Measurements from ENCODE around the gene RCN2. TPM values are rescaled to one million over a fixed set of nuclear protein-coding genes. Genes with fewer than 3 reads are reported as not detected.

RCN2 gene
- total RNA-seq, 1 experiment from 2014 or later: 46.1 TPM

- BruUV-seq (replicated peaks): no TSS peak
- Histone ChIP-seq H3K9me2 (ENCODE audit: insufficient read depth) (no peaks in the 10 kb centered on the region), H3K4me1 (replicated peaks; ENCODE audit: insufficient read depth) (no peaks in the 10 kb centered on the region), H3K79me2 (ENCODE audit: low read depth) (no peaks in the 10 kb centered on the region), H3K27ac (no peak overlapping the region), H3K27me3 (ENCODE audit: insufficient read depth, low read depth) (no peaks in the 10 kb centered on the region), H3K4me2 (no peak overlapping the region), H3K4me3 (no peak overlapping the region), H3K36me3 (ENCODE audit: low read depth) (no peaks in the 10 kb centered on the region), H3K9me3 (ENCODE audit: insufficient read depth, low read depth) (no peaks in the 10 kb centered on the region), H2AFZ (no peak overlapping the region), H3F3A (ENCODE audit: insufficient read depth, low read depth) (no peaks in the 10 kb centered on the region), H4K20me1 (ENCODE audit: insufficient read depth) (no peaks in the 10 kb centered on the region)
- POLR2A ChIA-PET (ENCODE audit: unreplicated experiment): no interaction called here
- CTCF ChIA-PET: no interaction called here
- DNase-seq: peak in 1 of 2 experiments; percentile 47
- intact Hi-C loops (cut with micrococcal nuclease; ENCODE audit: unreplicated experiment): no loop called here
- TF ChIP-seq EZH2 (IDR thresholded peaks at IDR 0.05; ENCODE audit: low read depth) (no peak), CTCF (conservative IDR thresholded peaks at IDR 0.05) (no peak)
These were observed 62.5 kb downstream of the RCN2 start for GRCh38 chr15:76994001-76994400.

DNA sequence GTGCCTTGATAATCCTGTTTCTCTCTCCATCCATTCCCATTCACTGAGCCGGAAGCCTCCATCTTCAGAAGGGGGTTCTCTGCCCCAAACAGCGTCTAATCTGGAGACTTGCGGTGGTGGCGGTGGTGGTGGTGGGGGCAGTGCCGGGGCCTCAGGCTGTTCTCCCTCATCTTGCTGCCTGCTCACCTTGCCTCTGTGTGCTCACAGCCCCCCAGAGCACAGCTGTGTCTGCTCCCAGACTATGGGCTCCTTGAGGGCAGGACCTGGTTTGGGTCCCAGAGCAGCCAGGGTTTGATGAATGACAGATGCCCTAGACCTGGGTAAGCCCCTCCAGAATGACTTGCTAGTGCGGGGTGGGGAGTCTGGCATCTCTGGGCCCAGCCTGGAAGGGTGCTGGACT is 62.9 kb downstream of the RCN2 start:
- Histone ChIP-seq H3K4me1 (replicated peaks; ENCODE audit: insufficient read depth) (no peaks in the 10 kb centered on the region), H3K27me3 (ENCODE audit: insufficient read depth, low read depth) (no peaks in the 10 kb centered on the region), H3K27ac (no peak overlapping the region), H3K79me2 (ENCODE audit: low read depth) (no peaks in the 10 kb centered on the region), H3F3A (ENCODE audit: insufficient read depth, low read depth) (no peaks in the 10 kb centered on the region), H3K9me3 (ENCODE audit: insufficient read depth, low read depth) (no peaks in the 10 kb centered on the region), H4K20me1 (ENCODE audit: insufficient read depth) (no peaks in the 10 kb centered on the region), H3K4me3 (no peak overlapping the region), H3K4me2 (no peak overlapping the region), H3K9me2 (ENCODE audit: insufficient read depth) (no peaks in the 10 kb centered on the region), H2AFZ (no peak overlapping the region), H3K36me3 (ENCODE audit: low read depth) (no peaks in the 10 kb centered on the region)
- no peak for DNase-seq
- POLR2A ChIA-PET (ENCODE audit: unreplicated experiment): interaction anchor here (0.6 kb wide), 1 partner anchor 11 kb away, joined by 4 read pairs; no protein-coding TSS in a partner anchor
- CTCF ChIA-PET: no interaction called here
- no TSS peak for BruUV-seq (replicated peaks)
- intact Hi-C loops (cut with micrococcal nuclease; ENCODE audit: unreplicated experiment): no loop called here
- TF ChIP-seq CTCF (conservative IDR thresholded peaks at IDR 0.05) (no peak), EZH2 (IDR thresholded peaks at IDR 0.05; ENCODE audit: low read depth) (no peak)

GRCh38 chr15:76994971-76995945 is 63.7 kb downstream of the RCN2 start, which contains the start of gene PSTPIP1:
TSS of gene PSTPIP1 (plus strand) at chr15:76995126. CDS start at chr15:76995574, 448 bp downstream.
- intact Hi-C loops (cut with micrococcal nuclease; ENCODE audit: unreplicated experiment): no loop called here
- Histone ChIP-seq H2AFZ (no peak within 1 kb of the TSS), H3K27me3 (ENCODE audit: insufficient read depth, low read depth) (no peaks in the 10 kb centered on the region), H3K79me2 (ENCODE audit: low read depth) (no peaks in the 10 kb centered on the region), H3K4me2 (no peak within 1 kb of the TSS), H4K20me1 (ENCODE audit: insufficient read depth) (no peaks in the 10 kb centered on the region), H3K9me2 (ENCODE audit: insufficient read depth) (no peaks in the 10 kb centered on the region), H3K9me3 (ENCODE audit: insufficient read depth, low read depth) (no peaks in the 10 kb centered on the region), H3K4me3 (no peak within 1 kb of the TSS), H3K4me1 (replicated peaks; ENCODE audit: insufficient read depth) (no peaks in the 10 kb centered on the region), H3K27ac (no peak within 1 kb of the TSS), H3K36me3 (ENCODE audit: low read depth) (no peaks in the 10 kb centered on the region), H3F3A (ENCODE audit: insufficient read depth, low read depth) (no peaks in the 10 kb centered on the region)
- BruUV-seq (replicated peaks): no TSS peak
- ChIA-PET POLR2A (ENCODE audit: unreplicated experiment) (interaction anchor here (0.6 kb wide), 1 partner anchor 12 kb away, joined by 4 read pairs; no protein-coding TSS in a partner anchor), CTCF (interaction anchor here (0.6 kb wide), 2 partner anchors 17 to 503 kb away, joined by 3 to 5 read pairs; no protein-coding TSS in a partner anchor)
- TF ChIP-seq EZH2 (IDR thresholded peaks at IDR 0.05; ENCODE audit: low read depth) (no peak), CTCF (conservative IDR thresholded peaks at IDR 0.05) (no peak)
- DNase-seq: no peak
